ENCODE measurements around the gene SLC25A21.
A peak's percentile ranks its signal among the peaks of the same experiment; 100 is the strongest.

The SLC25A21 gene

GRCh38 chr14:36751106-36751505 lies 421.3 kb downstream of the SLC25A21 start:
- no peak for TF ChIP-seq RAD21 (IDR thresholded peaks at IDR 0.05; ENCODE audit: low read depth)
- TF ChIP-seq EP300 (IDR thresholded peaks at IDR 0.05; ENCODE audit: borderline replicate concordance) = no peak

- TF ChIP-seq TCF12 (IDR thresholded peaks at IDR 0.05; ENCODE audit: low read depth) (no peak), MAX (IDR thresholded peaks at IDR 0.05) (peak; percentile 43; the same call in 1 of the 2 replicates), ZBTB7A (IDR thresholded peaks at IDR 0.05; ENCODE audit: low read depth) (no peak), REST (IDR thresholded peaks at IDR 0.05; ENCODE audit: low read depth) (no peak)
Observed at GRCh38 chr14:36750244-36750643, 422.2 kb downstream of the SLC25A21 start.

- TF ChIP-seq YY1 (IDR thresholded peaks at IDR 0.05; ENCODE audit: low read depth) (no peak), TCF12 (IDR thresholded peaks at IDR 0.05; ENCODE audit: low read depth) (no peak), TEAD4 (IDR thresholded peaks at IDR 0.05) (no peak), RAD21 (IDR thresholded peaks at IDR 0.05; ENCODE audit: low read depth) (no peak), TAF1 (IDR thresholded peaks at IDR 0.05; ENCODE audit: low read depth) (no peak), NFIC (IDR thresholded peaks at IDR 0.05) (no peak), EGR1 (IDR thresholded peaks at IDR 0.05) (no peak), USF1 (IDR thresholded peaks at IDR 0.05) (no peak), CREB1 (IDR thresholded peaks at IDR 0.05; ENCODE audit: low read depth) (no peak), FOXM1 (IDR thresholded peaks at IDR 0.05; ENCODE audit: borderline replicate concordance, low read depth) (no peak), CEBPB (IDR thresholded peaks at IDR 0.05) (no peak), REST (IDR thresholded peaks at IDR 0.05; ENCODE audit: low read depth) (no peak), MAX (IDR thresholded peaks at IDR 0.05) (no peak), ZBTB7A (IDR thresholded peaks at IDR 0.05; ENCODE audit: low read depth) (no peak), EP300 (IDR thresholded peaks at IDR 0.05; ENCODE audit: borderline replicate concordance) (no peak)
Observed at GRCh38 chr14:36748610-36749213, 423.7 kb downstream of the SLC25A21 start.

- TF ChIP-seq EGR1 (IDR thresholded peaks at IDR 0.05) = no peak
- peak; percentile 42 for TF ChIP-seq RAD21 (IDR thresholded peaks at IDR 0.05; ENCODE audit: low read depth)
Observed at GRCh38 chr14:36747411-36748184, 424.8 kb downstream of the SLC25A21 start.

- TF ChIP-seq REST (IDR thresholded peaks at IDR 0.05; ENCODE audit: low read depth) (no peak), MAX (IDR thresholded peaks at IDR 0.05) (no peak), FOXM1 (IDR thresholded peaks at IDR 0.05; ENCODE audit: borderline replicate concordance, low read depth) (no peak), ZBTB7A (IDR thresholded peaks at IDR 0.05; ENCODE audit: low read depth) (no peak), TEAD4 (IDR thresholded peaks at IDR 0.05) (no peak), CREB1 (IDR thresholded peaks at IDR 0.05; ENCODE audit: low read depth) (no peak), EGR1 (IDR thresholded peaks at IDR 0.05) (no peak), USF1 (IDR thresholded peaks at IDR 0.05) (no peak), EP300 (IDR thresholded peaks at IDR 0.05; ENCODE audit: borderline replicate concordance) (no peak), TAF1 (IDR thresholded peaks at IDR 0.05; ENCODE audit: low read depth) (no peak), TCF12 (IDR thresholded peaks at IDR 0.05; ENCODE audit: low read depth) (no peak), CEBPB (IDR thresholded peaks at IDR 0.05) (no peak)
Observed at GRCh38 chr14:36746872-36747271, 425.5 kb downstream of the SLC25A21 start.
